Right lobe of liver (tissue), 4 donors: Measurements from ENCODE around the gene HS6ST2.

ENCODE experiments used
- POLR2A ChIP-seq: fragments of 450-650 bp; IDR thresholded peaks from one replicate; pipeline ENCODE4 v1.6.1; 2017; ENCODE audit warnings: antibody characterized with exemption, mild to moderate bottlenecking
- TF ChIP-seq, protein P1 (sequence below), 4 donors: fragments of 200-600 bp in 3 of 4; fragments of 450-650 bp in 1 of 4; IDR thresholded peaks; one replicate each; pipeline versions ENCODE4 v1.5.1 to v1.8.0; 2016 to 2022; ENCODE audit warnings: antibody characterized with exemption in 4 of 4, mild to moderate bottlenecking in 2 of 4
- donor health status: DM: no; HTN: no; CAD: no.
- donor health status: DM: no; HTN: no; CAD: no.
- donor health status: DM: no; HTN: yes; CAD: no.

DNA sequence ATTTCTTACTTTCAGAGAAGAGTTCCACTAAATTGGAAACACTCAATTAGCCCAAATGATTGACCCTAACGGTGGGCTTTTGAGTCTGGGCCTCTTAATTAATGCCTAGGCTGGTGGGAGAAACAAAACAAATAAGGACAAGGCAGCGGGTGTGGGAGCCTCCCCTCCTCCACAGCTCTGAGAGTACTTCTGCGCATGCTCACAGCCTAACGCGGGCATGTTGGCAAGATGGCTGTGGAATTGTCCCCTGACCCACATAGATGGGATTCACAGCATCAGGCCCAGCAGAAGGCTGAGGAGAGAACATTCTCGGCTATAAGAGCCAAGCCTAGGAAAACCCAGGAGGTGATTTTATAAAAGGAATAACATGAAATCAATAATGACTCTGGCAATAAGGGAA is 230.1 kb downstream of the HS6ST2 start:
- TF ChIP-seq, protein P1, sequence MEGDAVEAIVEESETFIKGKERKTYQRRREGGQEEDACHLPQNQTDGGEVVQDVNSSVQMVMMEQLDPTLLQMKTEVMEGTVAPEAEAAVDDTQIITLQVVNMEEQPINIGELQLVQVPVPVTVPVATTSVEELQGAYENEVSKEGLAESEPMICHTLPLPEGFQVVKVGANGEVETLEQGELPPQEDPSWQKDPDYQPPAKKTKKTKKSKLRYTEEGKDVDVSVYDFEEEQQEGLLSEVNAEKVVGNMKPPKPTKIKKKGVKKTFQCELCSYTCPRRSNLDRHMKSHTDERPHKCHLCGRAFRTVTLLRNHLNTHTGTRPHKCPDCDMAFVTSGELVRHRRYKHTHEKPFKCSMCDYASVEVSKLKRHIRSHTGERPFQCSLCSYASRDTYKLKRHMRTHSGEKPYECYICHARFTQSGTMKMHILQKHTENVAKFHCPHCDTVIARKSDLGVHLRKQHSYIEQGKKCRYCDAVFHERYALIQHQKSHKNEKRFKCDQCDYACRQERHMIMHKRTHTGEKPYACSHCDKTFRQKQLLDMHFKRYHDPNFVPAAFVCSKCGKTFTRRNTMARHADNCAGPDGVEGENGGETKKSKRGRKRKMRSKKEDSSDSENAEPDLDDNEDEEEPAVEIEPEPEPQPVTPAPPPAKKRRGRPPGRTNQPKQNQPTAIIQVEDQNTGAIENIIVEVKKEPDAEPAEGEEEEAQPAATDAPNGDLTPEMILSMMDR (IDR thresholded peaks at IDR 0.05), result no peak
- no peak for TF ChIP-seq POLR2A
